Measurements from ENCODE around the gene STOM.

STOM gene

DNA sequence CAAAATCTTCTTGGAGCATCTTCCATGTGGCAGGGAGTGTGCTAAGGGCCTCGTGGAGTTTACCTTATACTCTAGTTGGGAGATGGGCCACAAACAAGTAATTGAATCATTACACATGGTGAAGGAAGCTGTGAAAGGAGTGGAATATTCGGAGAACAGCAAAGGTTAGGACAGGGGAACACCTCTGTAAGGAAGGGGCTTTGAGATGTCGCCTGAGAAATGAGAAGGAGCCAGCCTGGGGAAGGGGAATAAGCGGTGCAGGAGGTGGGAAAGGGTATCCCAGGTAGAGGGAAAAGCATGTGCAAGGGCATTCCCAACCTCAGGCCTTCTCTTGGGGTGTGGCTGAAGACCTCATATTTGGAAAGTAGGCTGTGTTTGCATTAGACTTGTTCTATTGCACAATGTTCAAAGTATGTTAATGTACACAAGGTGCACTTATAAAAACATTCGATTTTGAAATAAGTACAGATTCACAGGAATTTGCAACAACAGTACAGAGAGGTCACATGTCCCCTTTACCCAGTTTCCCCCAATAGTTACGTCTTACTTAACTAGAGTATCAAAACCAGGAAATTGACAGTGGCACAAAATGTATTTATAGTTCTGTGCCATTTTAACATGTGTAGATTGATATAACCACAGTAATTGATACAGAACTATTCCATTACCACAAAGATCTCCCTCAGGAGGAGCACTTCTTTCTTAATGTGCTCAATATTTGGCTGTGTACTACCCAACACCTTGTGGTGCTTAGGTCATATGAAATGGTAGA, 2.4 kb upstream of the STOM start:
- no peak for DNase-seq (ENCODE audit: low read depth in 3 of 3, low spot score in 1 of 3)

DNA sequence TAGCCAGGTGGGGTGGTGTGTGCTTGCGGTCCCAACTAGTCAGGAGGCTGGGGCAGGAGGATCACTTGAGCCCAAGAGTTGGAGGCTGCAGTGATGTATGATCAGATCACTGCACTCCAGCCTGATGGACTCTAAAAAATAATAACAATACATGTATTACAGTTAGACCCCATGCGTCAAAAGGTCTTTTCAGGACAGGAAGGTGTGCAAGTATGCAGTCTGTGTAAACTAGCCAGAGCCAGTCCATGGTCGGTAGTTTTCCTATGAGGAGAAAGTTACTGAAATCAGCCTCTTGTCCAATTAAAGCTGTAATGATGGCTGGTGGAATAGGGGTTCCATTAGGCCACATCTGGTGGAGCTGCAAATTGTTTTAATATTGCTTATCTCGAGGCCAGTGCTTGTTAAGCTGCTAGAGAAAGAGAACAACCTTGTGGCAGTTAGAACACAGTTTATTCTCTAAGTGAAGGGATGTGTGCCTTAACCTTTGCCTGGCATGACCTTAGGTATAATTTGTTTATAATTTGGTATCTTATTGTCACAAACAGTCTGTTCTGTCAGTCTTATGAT, 1.5 kb upstream of the STOM start:
- DNase-seq (ENCODE audit: low read depth in 3 of 3, low spot score in 1 of 3) = no peak

DNA sequence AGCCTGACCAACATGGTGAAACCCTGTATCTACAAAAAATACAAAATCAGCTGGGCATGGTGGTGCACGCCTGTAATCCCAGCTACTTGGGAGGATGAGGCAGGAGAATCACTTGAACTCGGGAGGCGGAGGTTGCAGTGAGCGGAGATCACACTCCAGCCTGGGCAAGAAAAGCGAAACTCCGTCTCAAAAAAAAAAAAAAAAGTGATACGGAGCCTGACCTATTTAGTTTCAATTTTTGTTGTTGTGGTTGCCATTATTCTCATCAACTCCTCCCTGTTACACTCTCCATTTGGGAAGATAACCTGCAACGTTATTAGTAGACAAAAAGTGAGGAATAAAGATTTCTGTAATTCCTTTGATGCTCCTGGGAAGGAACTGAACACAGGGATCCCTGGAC, 1.3 kb downstream of the STOM start:
- DNase-seq (ENCODE audit: low read depth in 3 of 3, low spot score in 1 of 3) = no peak

DNA sequence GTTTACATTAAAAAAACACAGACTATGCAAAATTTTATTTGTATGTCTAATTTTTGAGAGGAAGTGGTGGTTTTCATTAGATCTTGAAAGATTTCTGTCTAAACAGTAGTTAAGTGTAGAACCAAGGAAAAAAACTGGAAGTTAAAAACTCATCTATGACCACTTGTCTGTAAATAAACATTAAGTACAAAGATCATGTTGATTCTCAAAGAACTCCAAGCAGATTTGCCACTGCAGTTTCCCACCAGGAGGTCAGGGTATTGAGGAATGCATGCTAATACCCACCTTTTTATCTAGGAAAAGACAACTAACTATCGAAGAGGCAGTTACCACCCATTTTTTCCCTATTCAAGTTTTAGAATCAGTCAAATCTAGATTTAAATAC, 1.9 kb downstream of the STOM start:
- no peak for DNase-seq (ENCODE audit: low read depth in 3 of 3, low spot score in 1 of 3)

DNA sequence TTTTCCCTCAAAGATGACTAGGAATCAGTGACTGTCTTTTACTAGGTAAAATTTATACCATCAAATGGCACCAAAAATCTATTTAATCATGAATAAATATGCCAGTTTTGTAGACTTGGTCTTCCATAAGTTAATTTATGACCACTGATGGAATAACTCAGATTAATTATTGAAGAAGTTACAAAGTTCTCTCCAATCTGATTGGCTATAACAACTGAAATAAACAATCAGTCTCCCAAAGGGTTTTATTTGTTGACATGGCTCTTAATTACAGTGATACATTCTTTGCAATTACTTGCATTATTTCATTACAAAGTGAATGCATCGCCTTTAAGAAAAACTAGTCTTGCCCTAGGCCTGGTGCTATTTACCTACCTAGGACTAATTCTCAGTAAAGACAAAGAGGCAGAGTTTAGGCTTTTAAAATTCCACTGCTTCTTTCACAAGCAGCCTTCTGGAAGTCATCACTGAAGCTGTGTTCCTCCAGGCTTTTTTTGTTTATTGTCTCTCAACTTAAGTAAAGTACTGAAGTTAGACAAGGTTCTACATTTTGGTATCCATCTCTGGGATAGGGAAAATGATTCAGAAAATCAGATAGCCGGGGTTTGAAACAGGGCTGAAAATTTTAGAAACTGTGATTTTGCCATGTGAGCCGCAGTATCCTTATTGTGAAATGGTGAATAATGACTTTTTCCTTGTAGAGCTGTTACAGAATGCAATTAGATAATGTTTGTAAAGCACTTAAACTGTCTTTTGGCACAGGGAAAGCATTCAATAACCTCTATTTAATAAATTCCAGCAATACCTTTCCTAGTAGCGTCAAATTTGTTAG, 2.5 kb downstream of the STOM start:
- no peak for DNase-seq (ENCODE audit: low read depth in 3 of 3, low spot score in 1 of 3)

DNA sequence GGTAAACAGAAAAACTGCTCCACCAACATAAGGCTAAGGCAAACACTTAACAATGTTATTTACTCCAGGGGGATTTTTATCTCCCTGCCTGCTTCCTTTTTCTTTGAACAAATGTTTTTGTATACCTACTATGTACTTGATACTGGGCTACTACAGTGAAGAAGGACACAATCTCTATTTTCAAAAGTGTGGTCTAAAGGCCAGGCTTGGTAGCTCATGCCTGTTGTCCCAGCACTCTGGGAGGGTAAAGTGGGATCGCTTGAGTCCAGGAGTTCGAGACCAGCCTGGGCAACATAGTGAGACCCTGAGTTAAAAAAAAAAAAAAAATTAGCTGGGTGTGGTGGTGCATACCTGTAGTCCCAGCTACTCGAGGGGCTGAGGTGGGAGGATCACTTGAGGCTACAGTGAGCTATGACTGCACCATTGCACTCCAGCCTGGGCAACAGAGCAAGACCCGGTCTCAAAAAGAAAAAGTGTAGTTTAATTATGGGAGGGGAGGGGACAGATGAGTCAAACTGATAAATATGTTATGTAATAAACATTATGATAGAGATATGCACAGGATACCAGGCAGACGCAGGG, 3.3 kb downstream of the STOM start:
- DNase-seq (ENCODE audit: low read depth in 3 of 3, low spot score in 1 of 3) = no peak

DNA sequence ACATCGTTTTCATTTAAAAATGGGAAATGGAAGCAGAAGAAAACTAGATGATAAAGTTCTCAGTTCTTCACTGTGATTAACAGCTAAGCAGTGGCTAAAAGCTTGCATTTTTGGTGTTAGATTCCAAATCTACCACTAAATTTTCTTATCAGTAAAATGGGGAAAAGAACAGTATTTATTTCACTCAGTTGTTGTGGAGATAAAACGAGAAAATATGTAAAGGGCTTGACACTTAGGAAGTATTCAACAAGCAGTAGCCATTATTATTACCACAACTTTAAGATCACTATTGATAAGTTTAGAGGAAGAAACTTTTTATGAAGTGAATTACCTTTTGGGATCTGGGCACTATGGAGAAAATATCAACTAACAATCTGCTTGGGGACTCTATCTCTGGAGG, 4.5 kb downstream of the STOM start:
- no peak for DNase-seq (ENCODE audit: low read depth in 3 of 3, low spot score in 1 of 3)

DNA sequence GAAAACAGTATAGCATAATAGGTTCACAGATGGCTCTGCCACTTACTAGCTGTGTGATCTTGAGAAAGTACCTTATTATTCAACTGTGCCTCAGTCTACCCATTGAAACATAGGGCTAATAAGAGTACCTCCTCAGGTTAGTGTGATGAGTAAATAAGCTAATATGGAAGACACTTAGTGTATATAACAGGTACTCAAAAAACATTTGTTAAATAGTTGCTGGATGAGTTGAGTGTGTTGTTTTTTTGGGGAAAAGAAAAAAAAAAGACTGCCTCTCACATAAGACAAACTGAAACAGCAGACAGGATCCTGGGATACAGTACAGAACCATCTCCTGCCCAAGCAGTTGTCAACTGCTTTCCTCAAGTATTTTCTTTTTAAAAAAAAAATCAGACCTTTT, 5.2 kb downstream of the STOM start:
- no peak for DNase-seq (ENCODE audit: low read depth in 3 of 3, low spot score in 1 of 3)

DNA sequence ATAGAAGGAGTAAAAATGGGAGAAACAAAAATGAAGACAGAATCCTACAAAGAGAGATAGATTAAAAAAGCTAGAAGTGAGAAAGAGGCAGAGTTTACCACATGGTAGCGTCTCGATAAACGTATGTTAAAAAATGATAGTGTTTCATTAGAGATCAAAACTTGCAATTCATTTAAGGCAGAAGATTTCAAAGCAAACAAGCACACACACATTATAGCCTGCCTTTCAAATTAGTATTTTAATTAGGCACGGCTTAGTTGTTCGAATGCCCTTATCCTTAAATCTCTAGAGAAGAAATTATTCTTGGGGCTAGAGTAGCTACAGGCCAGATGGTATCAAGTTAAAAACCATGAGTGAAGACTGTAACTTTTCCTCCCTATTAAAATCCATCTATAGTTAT, 6.0 kb downstream of the STOM start:
- DNase-seq (ENCODE audit: low read depth in 3 of 3, low spot score in 1 of 3) = no peak

DNA sequence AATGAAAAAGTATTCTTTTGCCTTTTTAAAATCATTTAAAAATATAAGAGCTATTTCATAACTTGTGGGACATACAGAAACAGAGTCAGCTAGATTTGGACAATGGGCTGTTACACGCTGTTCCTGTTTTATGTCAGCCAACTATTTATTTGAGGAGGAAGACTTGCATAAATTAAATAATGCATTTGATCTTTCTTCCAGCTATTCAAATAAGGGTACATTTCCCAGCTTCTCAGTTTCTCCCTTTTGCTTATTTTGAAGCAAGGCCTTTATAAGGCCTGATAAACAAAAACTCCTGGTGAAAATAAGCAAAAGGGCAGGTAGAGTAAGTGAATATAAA, 6.5 kb downstream of the STOM start:
- no peak for DNase-seq (ENCODE audit: low read depth in 3 of 3, low spot score in 1 of 3)

DNA sequence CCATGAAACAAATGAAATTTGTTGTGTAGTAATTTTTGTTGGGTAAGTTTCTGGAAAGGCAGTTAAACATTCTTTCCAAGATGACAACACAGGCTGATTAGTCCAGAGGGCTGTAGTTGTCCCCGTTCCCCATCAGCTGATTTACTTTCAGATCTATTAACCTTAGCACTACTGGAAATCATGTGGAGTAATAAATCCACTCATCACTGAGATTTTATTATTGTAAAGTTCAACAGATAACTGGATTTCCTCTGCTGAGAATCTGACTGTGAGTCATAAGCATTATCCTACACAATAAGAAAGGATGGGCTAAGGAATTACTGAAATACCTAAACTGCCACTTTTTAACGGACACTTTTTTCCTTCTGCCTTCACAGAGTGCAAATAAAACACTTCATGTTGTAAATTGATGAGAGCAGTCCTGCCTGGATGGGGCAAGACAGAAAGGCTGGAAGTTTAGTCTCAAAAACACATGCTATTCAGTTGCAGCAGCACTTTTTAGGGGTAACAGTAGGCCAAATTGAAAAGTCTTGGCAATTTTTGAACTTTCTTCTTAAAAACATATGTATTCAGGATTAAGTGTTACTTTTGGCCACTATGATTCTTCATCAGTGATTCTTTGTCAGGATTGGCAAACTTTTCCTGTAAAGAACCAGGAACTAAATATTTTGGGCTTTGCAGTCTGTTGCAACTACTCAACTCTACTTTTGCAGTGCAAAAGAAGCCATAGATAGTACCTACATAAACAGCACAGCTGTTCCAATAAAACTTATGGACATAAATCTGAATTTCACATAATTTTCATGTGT, 7.0 kb downstream of the STOM start:
- no peak for DNase-seq (ENCODE audit: low read depth in 3 of 3, low spot score in 1 of 3)

DNA sequence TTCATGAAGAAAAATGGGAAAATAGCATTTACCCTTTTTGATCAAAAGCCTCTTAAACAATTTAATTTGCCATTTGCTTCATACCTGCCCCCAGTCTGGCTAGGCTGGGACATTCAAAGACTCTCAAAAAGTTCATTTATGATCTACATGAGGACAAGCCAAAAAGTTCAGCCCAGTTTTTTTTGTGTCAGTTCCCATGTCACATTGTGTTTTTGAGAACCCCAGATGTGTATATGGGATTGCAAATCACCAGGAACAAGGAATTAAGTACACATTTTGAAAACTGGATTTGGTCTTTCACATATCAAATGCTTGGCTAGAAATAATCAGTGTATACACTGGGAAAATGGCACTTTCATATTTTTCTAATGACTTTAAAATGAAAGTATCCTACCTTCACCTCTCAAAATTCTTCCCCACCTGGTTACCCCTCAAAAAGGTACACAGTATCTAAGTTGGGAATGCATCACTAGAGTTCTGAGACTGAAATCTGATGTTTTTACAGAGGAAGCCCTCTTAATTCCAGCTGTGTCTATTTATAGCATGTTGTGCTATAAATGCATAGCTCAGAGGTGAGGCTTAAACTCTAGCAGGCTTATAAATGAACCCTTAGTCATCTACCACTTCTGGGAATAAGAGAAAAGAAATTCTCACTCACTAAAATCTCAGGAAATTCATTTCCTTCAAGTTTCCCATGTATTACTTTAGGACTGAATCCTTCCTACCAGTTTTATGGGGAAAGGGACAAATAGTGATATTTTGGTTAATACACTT, 9.3 kb downstream of the STOM start:
- DNase-seq (ENCODE audit: low read depth in 3 of 3, low spot score in 1 of 3) = no peak

DNA sequence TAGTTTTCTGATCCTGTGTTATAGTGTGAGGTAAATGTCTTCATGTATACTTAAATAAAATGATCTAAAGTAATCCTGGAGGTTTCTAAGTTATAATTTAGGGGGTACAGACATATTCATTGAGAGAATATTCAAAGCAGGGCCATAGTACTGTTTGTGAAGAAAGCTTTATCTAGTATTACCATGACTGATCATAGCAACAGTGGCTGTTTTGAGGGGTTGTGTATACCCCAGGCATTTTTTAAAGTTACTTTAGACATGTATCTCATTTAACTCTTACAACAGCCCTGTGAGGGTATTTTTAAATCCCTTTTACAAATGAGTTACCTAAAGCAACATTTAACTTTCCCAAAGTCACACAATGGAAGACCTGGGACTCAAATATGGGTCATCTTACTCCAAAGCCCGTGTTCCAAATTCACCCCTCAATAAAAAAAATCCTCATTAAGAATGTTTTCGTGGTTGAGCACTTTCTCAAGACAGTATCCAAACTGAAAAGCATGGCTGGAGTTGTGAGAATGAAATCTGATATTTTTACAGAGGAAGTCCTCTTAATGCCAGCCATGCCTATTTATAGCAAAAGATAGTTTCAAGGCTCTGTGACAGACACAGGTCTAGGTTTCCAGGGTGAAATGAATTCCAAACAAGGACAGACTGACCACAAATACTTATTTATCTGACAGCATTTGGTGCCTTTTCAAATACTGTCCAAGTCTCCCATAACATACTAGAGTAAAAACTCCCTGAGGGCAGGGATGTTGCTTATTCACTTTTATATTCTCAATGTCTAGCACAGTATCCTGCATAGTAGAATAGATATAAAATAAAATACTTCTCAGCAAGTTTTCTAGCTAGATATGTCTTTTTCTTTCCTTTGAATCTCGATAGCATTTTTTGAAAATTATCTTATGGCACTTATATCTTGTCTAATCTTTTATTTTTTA, 10.4 kb downstream of the STOM start:
- DNase-seq (ENCODE audit: low read depth in 3 of 3, low spot score in 1 of 3) = no peak

DNA sequence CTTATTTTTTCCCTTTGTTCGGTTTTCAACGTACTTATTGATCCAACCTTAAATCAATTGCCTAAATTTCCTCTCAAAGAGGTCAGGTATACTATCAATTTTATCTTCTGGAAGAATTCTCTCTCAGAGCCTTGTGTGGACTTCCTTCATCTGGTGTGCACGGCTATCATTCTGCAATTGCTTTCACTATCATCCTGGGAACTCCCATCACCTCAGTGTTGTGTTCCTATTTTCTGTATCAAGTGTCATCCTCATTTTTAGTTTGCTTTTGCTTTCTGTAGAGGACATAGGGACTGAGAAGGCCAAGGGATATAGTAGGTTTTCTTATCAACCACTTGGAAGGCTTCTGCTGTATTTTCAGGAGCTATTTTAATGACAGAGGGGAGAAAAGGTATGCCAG, 11.3 kb downstream of the STOM start:
- DNase-seq (ENCODE audit: low read depth in 3 of 3, low spot score in 1 of 3) = no peak

DNA sequence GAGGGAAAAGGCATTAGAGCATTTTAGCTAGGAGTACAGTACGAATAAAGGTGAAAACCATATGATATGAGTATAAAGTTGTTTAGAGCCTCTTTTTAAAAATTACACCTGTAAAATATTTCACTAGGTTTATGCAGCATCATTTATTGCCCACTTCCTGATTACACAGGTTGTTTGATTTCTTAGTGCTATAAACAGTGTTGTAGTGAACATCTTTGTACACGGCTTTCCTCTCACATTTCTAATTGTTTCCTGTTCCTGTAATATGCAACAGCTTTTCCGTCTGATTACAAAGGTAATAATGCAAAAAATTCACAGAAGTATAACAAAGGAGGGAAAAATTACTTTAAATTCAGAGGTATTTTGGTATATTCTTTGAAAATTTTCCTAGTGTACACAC, 13.0 kb downstream of the STOM start:
- DNase-seq (ENCODE audit: low read depth in 3 of 3, low spot score in 1 of 3) = no peak

DNA sequence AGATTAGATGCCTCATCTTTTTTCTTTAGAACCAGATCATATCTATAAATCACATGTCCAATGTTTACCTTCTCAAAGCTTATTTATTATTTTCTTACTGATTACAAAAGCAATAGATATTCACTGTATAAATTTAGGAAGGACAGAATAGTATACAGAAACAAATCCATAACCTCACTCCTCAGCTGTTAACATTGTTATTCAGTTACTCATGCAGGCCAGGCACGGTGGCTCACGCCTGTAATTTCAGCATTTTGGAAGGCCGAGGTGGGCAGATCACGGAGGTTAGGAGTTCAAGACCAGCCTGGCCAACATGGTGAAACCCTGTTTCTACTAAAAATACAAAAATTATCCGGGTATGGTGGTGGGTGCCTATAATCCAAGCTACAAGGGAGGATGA, 15.3 kb downstream of the STOM start:
- DNase-seq (ENCODE audit: low read depth in 3 of 3, low spot score in 1 of 3) = no peak

DNA sequence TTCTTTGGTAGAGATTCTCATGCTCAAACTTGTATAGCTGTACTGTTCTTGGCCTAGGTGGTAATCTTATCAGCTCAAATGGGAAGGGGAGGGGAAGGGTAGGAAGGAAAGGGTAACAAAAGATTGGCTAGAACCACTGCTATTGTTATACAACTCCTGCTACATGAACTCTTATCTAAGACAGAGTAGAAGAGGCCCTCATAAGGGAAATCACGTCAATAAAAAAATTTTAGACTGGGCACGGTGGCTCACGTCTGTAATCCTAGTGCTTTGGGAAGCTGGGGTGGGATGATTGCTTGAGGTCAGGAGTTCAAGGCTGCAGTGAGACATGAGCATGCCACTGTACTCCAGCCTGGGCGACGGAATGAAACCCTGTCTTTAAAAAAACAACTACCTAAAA, 15.9 kb downstream of the STOM start:
- DNase-seq (ENCODE audit: low read depth in 3 of 3, low spot score in 1 of 3) = no peak

DNA sequence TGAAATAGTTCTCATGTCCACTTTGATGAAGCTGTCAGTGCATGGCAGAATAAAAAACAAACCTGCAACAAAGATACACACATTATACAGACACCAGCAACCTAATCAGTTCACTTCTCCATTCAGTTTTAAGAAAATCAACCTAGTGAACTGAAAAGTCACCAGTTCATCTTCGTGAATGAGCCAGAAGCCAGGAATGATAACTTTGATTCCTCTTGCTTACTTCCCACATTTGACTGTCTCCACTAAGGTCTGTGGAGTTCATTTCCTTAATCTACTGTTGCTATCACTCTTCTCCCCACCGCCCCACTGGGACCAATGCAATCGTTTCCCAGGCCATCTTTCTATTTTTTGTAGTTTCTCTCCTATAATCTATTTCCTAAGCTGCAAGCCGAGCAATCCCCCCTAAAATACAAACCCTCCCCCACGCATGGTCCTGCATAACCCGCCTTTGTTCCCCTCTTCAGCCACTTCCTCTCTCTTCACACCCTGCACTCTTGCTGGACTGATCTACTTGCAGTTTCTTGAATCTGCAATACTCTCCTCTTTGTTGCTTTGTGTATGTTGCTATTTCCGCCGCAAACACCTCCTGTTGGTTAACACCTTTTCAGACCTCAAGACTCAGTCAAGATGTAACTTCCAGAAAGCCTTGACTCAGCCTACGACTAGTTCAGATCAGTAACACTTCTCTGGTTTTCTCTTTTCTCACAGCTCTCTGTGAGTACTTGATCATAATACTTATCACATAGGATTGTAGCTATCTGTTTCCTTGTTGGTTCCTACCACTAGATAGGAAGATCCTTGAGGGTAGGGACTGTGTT, 16.6 kb downstream of the STOM start:
- DNase-seq (ENCODE audit: low read depth in 3 of 3, low spot score in 1 of 3) = peak in 2 of 3 donors; percentile 9 to 10
